WTC11 (cell line): Measurements from ENCODE around the gene SYT7. TPM values are rescaled to one million over a fixed set of nuclear protein-coding genes. Genes with fewer than 3 reads are reported as not detected.
A peak's percentile ranks its signal among the peaks of the same experiment; 100 is the strongest.

ENCODE experiments used
- ATAC-seq: fragments of 200-7000 bp; cut with Tn5 transposase; 2 replicates; pipeline ENCODE4 v1.10.0; 2021; ENCODE audit warnings: mild to moderate bottlenecking, moderate library complexity
- CTCF ChIA-PET: fragments of 300-600 bp; sonication (Branson Sonifier 250); formaldehyde crosslinking; loops from one replicate; lab custom pipeline; 2021; ENCODE audit warnings: antibody characterized with exemption; lab: Charles Lee
- POLR2A ChIA-PET: fragments of 350-600 bp; sonication (Branson Sonifier 250); formaldehyde crosslinking; loops from one replicate; lab custom pipeline; 2021; ENCODE audit warnings: antibody characterized with exemption; lab: Charles Lee
- DNase-seq: peaks from one replicate; pipeline ENCODE4 v3.0.0; 2021; ENCODE audit warnings: low spot score
- H3K27ac Mint-ChIP-seq: 2 replicates; pipeline ENCODE4 v1.8.0; 2021; ENCODE audit warnings: mixed read lengths
- H3K27me3 Mint-ChIP-seq: 2 replicates; pipeline ENCODE4 v1.8.0; 2021; ENCODE audit warnings: low read depth, mild to moderate bottlenecking, moderate library complexity, mixed read lengths
- H3K36me3 Mint-ChIP-seq: 2 replicates; pipeline ENCODE4 v1.8.0; 2021; ENCODE audit warnings: mixed read lengths
- H3K4me1 Mint-ChIP-seq: 2 replicates; pipeline ENCODE4 v1.8.0; 2022; ENCODE audit warnings: mixed read lengths
- H3K4me3 Mint-ChIP-seq: 2 replicates; pipeline ENCODE4 v1.8.0; 2021; ENCODE audit warnings: mild to moderate bottlenecking, moderate library complexity, mixed read lengths
- H3K9me3 Mint-ChIP-seq: 2 replicates; pipeline ENCODE4 v1.8.0; 2021; ENCODE audit warnings: mixed read lengths
- NR3C1 ChIP-seq: sonication (generic); formaldehyde crosslinking; conservative IDR thresholded peaks from 2 replicates; pipeline ENCODE4 v1.8.1; 2023; ENCODE audit warnings: low read depth, mild to moderate bottlenecking, missing genetic modification reagents
- RORB ChIP-seq: fragments of 250-450 bp; sonication (Bioruptor Pico); IDR thresholded peaks from 2 replicates; pipeline ENCODE4 v1.9.0; 2021; ENCODE audit warnings: mild to moderate bottlenecking
- SMAD3 ChIP-seq: sonication (generic); formaldehyde crosslinking; IDR thresholded peaks from 2 replicates; pipeline ENCODE4 v1.8.0; 2022; ENCODE audit warnings: missing genetic modification reagents, mild to moderate bottlenecking, borderline replicate concordance
- ZNF219 ChIP-seq: sonication (generic); formaldehyde crosslinking; IDR thresholded peaks from 2 replicates; pipeline ENCODE4 v1.8.0; 2023; ENCODE audit warnings: missing genetic modification reagents, mild to moderate bottlenecking, borderline replicate concordance
- ZNF232 ChIP-seq: sonication (generic); formaldehyde crosslinking; IDR thresholded peaks from 2 replicates; pipeline ENCODE4 v1.8.0; 2022; ENCODE audit warnings: mild to moderate bottlenecking, missing genetic modification reagents
- total RNA-seq: library from RNA; stranded (reverse); gene quantifications from 3 replicates; pipeline ENCODE4 v1.2.3, GENCODE V29; 2021
- TF ChIP-seq, protein P1 (sequence below): fragments of 200-600 bp; IDR thresholded peaks from 2 replicates; pipeline ENCODE4 v1.8.0; 2022; ENCODE audit warnings: antibody characterized with exemption
- TF ChIP-seq, protein P2 (sequence below): sonication (generic); formaldehyde crosslinking; IDR thresholded peaks from 2 replicates; pipeline ENCODE4 v1.8.1; 2023; ENCODE audit warnings: mild to moderate bottlenecking, missing genetic modification reagents
- TF ChIP-seq, protein P3 (sequence below): sonication (generic); formaldehyde crosslinking; IDR thresholded peaks from 2 replicates; pipeline ENCODE4 v1.8.0; 2022; ENCODE audit warnings: missing genetic modification reagents
- TF ChIP-seq, protein P4 (sequence below): sonication (generic); formaldehyde crosslinking; IDR thresholded peaks from 2 replicates; pipeline ENCODE4 v1.8.1; 2022; ENCODE audit warnings: missing genetic modification reagents, borderline replicate concordance
- TF ChIP-seq, protein P5 (sequence below): fragments of 250-450 bp; sonication (Bioruptor Pico); IDR thresholded peaks from 2 replicates; pipeline ENCODE4 v2.1.2; 2022; ENCODE audit warnings: mild to moderate bottlenecking, moderate library complexity

SYT7 gene
- total RNA-seq, 1 experiment from 2014 or later: 12.5 TPM

DNA sequence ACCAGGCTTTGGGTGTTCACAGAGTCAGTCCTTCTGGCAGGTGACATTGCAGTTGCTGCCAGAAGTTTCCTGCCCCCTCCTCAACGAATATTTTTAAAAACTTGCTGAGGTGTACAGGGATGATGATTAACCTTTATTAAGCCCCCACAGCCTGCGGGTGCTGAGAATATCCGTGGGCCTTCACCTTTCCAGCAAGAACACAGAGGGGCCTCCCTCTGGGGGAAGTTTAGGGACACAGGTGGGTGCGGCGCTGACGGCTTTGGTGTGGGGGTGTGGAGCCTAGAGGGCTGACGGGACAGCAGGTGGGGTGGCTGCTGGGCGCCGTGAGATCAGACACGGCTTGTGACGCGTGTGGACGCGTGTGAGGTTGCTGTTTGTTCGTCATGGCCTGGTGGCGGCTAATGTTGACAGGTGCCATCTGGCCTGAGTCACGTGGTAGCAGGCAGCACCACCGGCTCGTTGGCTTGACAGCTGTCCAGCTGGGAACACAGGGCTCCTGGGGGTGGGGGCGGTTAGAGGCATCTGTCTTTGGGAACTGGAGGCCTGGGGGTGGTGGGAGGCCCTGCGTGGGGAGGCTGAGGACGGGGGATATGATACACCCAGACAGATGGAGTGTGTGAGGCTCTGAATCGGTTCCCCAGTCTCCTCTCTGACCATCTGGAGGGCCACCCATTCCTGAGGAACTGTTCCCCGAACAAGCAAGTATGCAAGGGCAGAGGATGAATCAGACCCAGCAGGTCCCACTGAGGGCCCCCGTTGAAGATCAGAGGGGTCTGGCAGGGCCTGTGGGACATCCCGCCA, 84.9 kb downstream of the SYT7 start (continued):
- TF ChIP-seq, protein P1, sequence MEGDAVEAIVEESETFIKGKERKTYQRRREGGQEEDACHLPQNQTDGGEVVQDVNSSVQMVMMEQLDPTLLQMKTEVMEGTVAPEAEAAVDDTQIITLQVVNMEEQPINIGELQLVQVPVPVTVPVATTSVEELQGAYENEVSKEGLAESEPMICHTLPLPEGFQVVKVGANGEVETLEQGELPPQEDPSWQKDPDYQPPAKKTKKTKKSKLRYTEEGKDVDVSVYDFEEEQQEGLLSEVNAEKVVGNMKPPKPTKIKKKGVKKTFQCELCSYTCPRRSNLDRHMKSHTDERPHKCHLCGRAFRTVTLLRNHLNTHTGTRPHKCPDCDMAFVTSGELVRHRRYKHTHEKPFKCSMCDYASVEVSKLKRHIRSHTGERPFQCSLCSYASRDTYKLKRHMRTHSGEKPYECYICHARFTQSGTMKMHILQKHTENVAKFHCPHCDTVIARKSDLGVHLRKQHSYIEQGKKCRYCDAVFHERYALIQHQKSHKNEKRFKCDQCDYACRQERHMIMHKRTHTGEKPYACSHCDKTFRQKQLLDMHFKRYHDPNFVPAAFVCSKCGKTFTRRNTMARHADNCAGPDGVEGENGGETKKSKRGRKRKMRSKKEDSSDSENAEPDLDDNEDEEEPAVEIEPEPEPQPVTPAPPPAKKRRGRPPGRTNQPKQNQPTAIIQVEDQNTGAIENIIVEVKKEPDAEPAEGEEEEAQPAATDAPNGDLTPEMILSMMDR: no peak
- no peak for TF ChIP-seq SMAD3
- TF ChIP-seq, protein P2, sequence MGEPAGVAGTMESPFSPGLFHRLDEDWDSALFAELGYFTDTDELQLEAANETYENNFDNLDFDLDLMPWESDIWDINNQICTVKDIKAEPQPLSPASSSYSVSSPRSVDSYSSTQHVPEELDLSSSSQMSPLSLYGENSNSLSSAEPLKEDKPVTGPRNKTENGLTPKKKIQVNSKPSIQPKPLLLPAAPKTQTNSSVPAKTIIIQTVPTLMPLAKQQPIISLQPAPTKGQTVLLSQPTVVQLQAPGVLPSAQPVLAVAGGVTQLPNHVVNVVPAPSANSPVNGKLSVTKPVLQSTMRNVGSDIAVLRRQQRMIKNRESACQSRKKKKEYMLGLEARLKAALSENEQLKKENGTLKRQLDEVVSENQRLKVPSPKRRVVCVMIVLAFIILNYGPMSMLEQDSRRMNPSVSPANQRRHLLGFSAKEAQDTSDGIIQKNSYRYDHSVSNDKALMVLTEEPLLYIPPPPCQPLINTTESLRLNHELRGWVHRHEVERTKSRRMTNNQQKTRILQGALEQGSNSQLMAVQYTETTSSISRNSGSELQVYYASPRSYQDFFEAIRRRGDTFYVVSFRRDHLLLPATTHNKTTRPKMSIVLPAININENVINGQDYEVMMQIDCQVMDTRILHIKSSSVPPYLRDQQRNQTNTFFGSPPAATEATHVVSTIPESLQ (CRISPR knock-in tag): no peak
- TF ChIP-seq, protein P3, sequence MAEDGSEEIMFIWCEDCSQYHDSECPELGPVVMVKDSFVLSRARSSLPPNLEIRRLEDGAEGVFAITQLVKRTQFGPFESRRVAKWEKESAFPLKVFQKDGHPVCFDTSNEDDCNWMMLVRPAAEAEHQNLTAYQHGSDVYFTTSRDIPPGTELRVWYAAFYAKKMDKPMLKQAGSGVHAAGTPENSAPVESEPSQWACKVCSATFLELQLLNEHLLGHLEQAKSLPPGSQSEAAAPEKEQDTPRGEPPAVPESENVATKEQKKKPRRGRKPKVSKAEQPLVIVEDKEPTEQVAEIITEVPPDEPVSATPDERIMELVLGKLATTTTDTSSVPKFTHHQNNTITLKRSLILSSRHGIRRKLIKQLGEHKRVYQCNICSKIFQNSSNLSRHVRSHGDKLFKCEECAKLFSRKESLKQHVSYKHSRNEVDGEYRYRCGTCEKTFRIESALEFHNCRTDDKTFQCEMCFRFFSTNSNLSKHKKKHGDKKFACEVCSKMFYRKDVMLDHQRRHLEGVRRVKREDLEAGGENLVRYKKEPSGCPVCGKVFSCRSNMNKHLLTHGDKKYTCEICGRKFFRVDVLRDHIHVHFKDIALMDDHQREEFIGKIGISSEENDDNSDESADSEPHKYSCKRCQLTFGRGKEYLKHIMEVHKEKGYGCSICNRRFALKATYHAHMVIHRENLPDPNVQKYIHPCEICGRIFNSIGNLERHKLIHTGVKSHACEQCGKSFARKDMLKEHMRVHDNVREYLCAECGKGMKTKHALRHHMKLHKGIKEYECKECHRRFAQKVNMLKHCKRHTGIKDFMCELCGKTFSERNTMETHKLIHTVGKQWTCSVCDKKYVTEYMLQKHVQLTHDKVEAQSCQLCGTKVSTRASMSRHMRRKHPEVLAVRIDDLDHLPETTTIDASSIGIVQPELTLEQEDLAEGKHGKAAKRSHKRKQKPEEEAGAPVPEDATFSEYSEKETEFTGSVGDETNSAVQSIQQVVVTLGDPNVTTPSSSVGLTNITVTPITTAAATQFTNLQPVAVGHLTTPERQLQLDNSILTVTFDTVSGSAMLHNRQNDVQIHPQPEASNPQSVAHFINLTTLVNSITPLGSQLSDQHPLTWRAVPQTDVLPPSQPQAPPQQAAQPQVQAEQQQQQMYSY (CRISPR knock-in tag): no peak

DNA sequence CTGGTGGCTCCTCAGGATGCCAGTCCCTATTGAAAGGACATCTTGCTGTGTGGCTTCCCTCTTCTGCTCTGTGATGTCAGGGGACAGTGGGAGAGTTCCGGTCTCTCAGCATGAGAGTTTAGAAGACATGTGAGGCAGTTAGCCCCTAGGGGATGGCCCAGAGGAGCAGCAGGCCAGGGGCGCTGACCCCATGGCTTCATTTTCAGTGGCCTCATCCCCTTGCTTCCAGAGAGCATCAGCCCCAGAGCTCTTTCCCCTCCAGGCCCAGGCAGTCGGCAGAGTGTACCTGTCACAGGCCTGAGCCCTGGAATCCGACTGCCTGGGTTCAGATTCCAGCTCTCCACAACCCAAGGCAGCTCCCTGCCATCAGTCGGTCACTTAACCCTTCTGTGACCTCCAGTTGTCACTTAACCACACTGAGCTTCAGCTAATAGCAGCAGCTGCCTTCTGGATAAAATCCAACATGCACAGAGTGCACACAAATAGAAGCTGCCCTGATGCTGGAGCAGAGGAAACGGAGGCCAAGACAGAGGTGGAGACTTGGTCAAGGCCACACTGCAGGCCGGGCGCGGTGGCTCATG, 86.4 kb downstream of the SYT7 start:
- no peak for ATAC-seq
- Mint-ChIP-seq H3K27ac (no peak overlapping the region), H3K4me3 (no peak overlapping the region), H3K36me3 (no peaks in the 10 kb centered on the region), H3K27me3 (no peaks in the 10 kb centered on the region), H3K9me3 (no peaks in the 10 kb centered on the region), H3K4me1 (peaks cover 18% of the 10 kb centered on the region)
- DNase-seq: no peak
- POLR2A ChIA-PET: no interaction called here
- TF ChIP-seq, protein P4, sequence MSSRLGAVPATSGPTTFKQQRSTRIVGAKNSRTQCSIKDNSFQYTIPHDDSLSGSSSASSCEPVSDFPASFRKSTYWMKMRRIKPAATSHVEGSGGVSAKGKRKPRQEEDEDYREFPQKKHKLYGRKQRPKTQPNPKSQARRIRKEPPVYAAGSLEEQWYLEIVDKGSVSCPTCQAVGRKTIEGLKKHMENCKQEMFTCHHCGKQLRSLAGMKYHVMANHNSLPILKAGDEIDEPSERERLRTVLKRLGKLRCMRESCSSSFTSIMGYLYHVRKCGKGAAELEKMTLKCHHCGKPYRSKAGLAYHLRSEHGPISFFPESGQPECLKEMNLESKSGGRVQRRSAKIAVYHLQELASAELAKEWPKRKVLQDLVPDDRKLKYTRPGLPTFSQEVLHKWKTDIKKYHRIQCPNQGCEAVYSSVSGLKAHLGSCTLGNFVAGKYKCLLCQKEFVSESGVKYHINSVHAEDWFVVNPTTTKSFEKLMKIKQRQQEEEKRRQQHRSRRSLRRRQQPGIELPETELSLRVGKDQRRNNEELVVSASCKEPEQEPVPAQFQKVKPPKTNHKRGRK: no peak
- CTCF ChIA-PET: interaction anchor here (0.7 to 3.8 kb wide), 7 partner anchors 12 to 133 kb away, joined by 3 to 30 read pairs (median 5); a partner anchor contains a TSS

DNA sequence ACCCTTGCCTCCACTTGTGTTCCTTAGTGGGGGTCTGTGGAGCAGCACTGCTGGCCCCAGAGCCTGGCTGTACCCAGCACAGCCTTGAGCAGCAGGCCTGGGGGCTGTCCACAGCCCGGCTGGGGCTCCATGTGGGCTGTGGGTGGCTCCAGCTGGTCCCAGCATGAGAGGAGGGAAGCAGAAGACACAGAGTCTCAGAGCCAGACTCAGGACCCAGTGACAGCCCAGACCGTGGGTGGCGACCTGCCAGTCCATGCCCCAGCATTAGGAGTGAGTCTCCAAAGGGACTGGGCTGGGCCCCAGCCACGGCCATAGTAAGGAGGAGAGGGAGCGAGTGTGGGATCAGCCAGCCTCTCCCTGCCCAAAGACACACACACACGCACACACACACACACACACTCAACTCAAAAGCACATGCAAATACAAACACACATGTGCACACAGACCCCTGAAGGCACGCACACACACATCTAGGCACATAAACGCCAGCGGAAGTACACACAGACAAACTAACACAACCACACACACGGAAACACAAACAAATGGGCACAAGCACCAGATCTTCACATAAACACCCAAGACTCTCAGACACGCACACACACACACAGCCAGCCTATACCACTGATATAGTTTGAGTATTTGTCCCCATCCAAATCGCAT, 89.0 kb downstream of the SYT7 start:
- TF ChIP-seq, protein P5, sequence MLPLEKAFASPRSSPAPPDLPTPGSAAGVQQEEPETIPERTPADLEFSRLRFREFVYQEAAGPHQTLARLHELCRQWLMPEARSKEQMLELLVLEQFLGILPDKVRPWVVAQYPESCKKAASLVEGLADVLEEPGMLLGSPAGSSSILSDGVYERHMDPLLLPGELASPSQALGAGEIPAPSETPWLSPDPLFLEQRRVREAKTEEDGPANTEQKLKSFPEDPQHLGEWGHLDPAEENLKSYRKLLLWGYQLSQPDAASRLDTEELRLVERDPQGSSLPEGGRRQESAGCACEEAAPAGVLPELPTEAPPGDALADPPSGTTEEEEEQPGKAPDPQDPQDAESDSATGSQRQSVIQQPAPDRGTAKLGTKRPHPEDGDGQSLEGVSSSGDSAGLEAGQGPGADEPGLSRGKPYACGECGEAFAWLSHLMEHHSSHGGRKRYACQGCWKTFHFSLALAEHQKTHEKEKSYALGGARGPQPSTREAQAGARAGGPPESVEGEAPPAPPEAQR: no peak
- no peak for TF ChIP-seq ZNF219 (CRISPR knock-in tag)
- TF ChIP-seq NR3C1 (CRISPR knock-in tag): no peak
- TF ChIP-seq RORB (CRISPR knock-in tag): no peak
- TF ChIP-seq ZNF232 (CRISPR knock-in tag): no peak
- H3K27me3 Mint-ChIP-seq: peaks cover 3% of the 10 kb centered on the region; the same call in 1 of the 2 replicates
- DNase-seq (no peak), ATAC-seq (no peak)
- CTCF ChIA-PET: interaction anchor here (0.7 to 11.7 kb wide), 5 partner anchors 10 to 40 kb away, joined by 6 to 552 read pairs (median 28); partner anchors contain the start of gene LRRC10B
- no peak overlapping the region for H3K4me3 Mint-ChIP-seq
- POLR2A ChIA-PET: no interaction called here
- no peaks in the 10 kb centered on the region for H3K36me3 Mint-ChIP-seq
- H3K4me1 Mint-ChIP-seq: peaks cover 32% of the 10 kb centered on the region
- H3K27ac Mint-ChIP-seq: peak overlapping the region; percentile 52; the same call in 1 of the 2 replicates
- no peaks in the 10 kb centered on the region for H3K9me3 Mint-ChIP-seq
